Endothelial cell of umbilical vein (primary cell): Measurements from ENCODE around the gene HOXA10. TPM values are rescaled to one million over a fixed set of nuclear protein-coding genes. Genes with fewer than 3 reads are reported as not detected.

Source experiments
- BruUV-seq: library from RNA; stranded (reverse); fragments of 400-500 nt; replicated peaks from 2 replicates; lab custom pipeline; 2021; lab: Mats Ljungman, UMichigan
- CTCF ChIA-PET: fragments of 300-600, 350-600 bp; sonication (Branson Sonifier 250); formaldehyde crosslinking; loops from one replicate; lab custom pipeline; 2021; ENCODE audit warnings: antibody characterized with exemption, inconsistent platforms; lab: Charles Lee
- POLR2A ChIA-PET: fragments of 300-600, 350-600 bp; sonication (Branson Sonifier 250); formaldehyde crosslinking; loops from one replicate; lab custom pipeline; 2021; ENCODE audit warnings: antibody characterized with exemption, inconsistent platforms; lab: Charles Lee
- DNase-seq: peaks from one replicate; pipeline ENCODE4 v3.0.0-alpha.2; 2011; ENCODE audit warnings: low read depth, low spot score
- FAIRE-seq: peaks from 2 replicates; lab custom pipeline; 2011; peaks lifted over from hg19 to GRCh38; lab: Jason Lieb, UNC
- H2AFZ ChIP-seq: 2 replicates; pipeline ENCODE4 v1.6.0; 2012; ENCODE audit warnings: low read depth, low read length, control low read depth, inconsistent platforms
- H3K27ac ChIP-seq: 2 replicates; pipeline ENCODE4 v1.5.1; 2011; ENCODE audit warnings: low read depth, mild to moderate bottlenecking, control low read depth, low read length, moderate library complexity; ENCODE audit not compliant: insufficient read depth
- H3K27me3 ChIP-seq, 2 experiments: 2 replicates each; pipeline versions ENCODE4 v1.6.0 to v1.6.1; 2011; ENCODE audit warnings: low read length in 2 of 2, mixed read lengths in 1 of 2; ENCODE audit not compliant: control insufficient read depth in 2 of 2, insufficient read depth in 2 of 2
- H3K36me3 ChIP-seq, 2 experiments: 2 replicates in 1 of 2; 3 replicates in 1 of 2; pipeline ENCODE4 v1.5.1; 2011; ENCODE audit warnings: low read length in 2 of 2, mild to moderate bottlenecking in 1 of 2, moderate library complexity in 1 of 2; ENCODE audit not compliant: control insufficient read depth in 2 of 2, insufficient read depth in 2 of 2; ENCODE audit errors: extremely low read depth in 1 of 2
- H3K4me1 ChIP-seq: 3 replicates; pipeline ENCODE4 v1.5.1; 2011; ENCODE audit warnings: mild to moderate bottlenecking, low read length; ENCODE audit not compliant: control insufficient read depth, insufficient read depth; ENCODE audit errors: extremely low read depth
- H3K4me2 ChIP-seq: 2 replicates; pipeline ENCODE4 v1.6.1; 2011; ENCODE audit warnings: low read length, control low read depth, mixed read lengths; ENCODE audit not compliant: insufficient read depth
- H3K4me3 ChIP-seq, 3 experiments: fragments of 200-600 bp in 1 of 3; sonication (generic), shearing (Covaris generic) in 1 of 3; replicated peaks in 1 of 3; 2 replicates each; pipeline ENCODE4 v1.5.1; 2011 to 2016; ENCODE audit warnings: control low read depth in 3 of 3, low read length in 3 of 3, mild to moderate bottlenecking in 2 of 3, inconsistent platforms in 1 of 3, low read depth in 1 of 3, moderate library complexity in 1 of 3; ENCODE audit not compliant: insufficient read depth in 1 of 3
- H3K79me2 ChIP-seq: 2 replicates; pipeline ENCODE4 v1.6.0; 2012; ENCODE audit warnings: low read length, inconsistent platforms; ENCODE audit not compliant: control insufficient read depth, insufficient read depth
- H3K9ac ChIP-seq: replicated peaks from 2 replicates; pipeline ENCODE3; 2011; ENCODE audit warnings: low read length, control low read depth; ENCODE audit not compliant: insufficient read depth; ENCODE audit errors: extremely low read depth
- H3K9me1 ChIP-seq: replicated peaks from 3 replicates; pipeline ENCODE4 v1.6.0; 2011; ENCODE audit warnings: mild to moderate bottlenecking, low read length; ENCODE audit not compliant: control insufficient read depth, insufficient read depth; ENCODE audit errors: extremely low read depth
- H3K9me3 ChIP-seq: replicated peaks from 2 replicates; pipeline ENCODE4 v1.5.1; 2012; ENCODE audit warnings: low read length, inconsistent platforms; ENCODE audit not compliant: control insufficient read depth, insufficient read depth
- H4K20me1 ChIP-seq: replicated peaks from 2 replicates; pipeline ENCODE3; 2011; ENCODE audit warnings: mild to moderate bottlenecking, low read length; ENCODE audit not compliant: control insufficient read depth, insufficient read depth; ENCODE audit errors: extremely low read depth
- CTCF ChIP-seq, 2 donors: IDR thresholded peaks; 1 replicate in 1 of 2; 2 replicates in 1 of 2; pipeline ENCODE4 v1.5.1; 2011; ENCODE audit warnings: low read length in 2 of 2, mild to moderate bottlenecking in 2 of 2, moderate library complexity in 2 of 2, control low read depth in 1 of 2, inconsistent platforms in 1 of 2, low read depth in 1 of 2; ENCODE audit not compliant: insufficient read depth in 1 of 2; ENCODE audit errors: extremely low read depth in 1 of 2
- EZH2 ChIP-seq: IDR thresholded peaks from 2 replicates; pipeline ENCODE4 v1.6.1; 2012; ENCODE audit warnings: borderline replicate concordance, low read depth, mild to moderate bottlenecking, moderate library complexity, low read length, inconsistent platforms; ENCODE audit not compliant: severe bottlenecking
- FOS ChIP-seq: IDR thresholded peaks from 2 replicates; pipeline ENCODE4 v1.6.1; 2011; ENCODE audit warnings: mild to moderate bottlenecking, low read length, moderate library complexity, borderline replicate concordance; ENCODE audit not compliant: insufficient read depth
- GATA2 ChIP-seq: IDR thresholded peaks from 2 replicates; pipeline ENCODE4 v1.7.0; 2011; ENCODE audit warnings: low read depth, mild to moderate bottlenecking, moderate library complexity, mixed read lengths, low read length; ENCODE audit not compliant: insufficient read length, insufficient read depth
- JUN ChIP-seq: IDR thresholded peaks from 2 replicates; pipeline ENCODE4 v1.6.1; 2011; ENCODE audit warnings: borderline replicate concordance, low read depth; ENCODE audit not compliant: insufficient read length, insufficient read depth
- MAX ChIP-seq: IDR thresholded peaks from 2 replicates; pipeline ENCODE4 v1.6.1; 2011; ENCODE audit not compliant: insufficient read depth, insufficient read length
- MYC ChIP-seq: IDR thresholded peaks from one replicate; pipeline ENCODE4 v1.6.1; 2011; ENCODE audit warnings: mild to moderate bottlenecking, low read depth, low read length
- POLR2A ChIP-seq: IDR thresholded peaks from 2 replicates; pipeline ENCODE4 v1.6.1; 2012; ENCODE audit warnings: low read depth, mild to moderate bottlenecking, control low read depth, low read length
- POLR2AphosphoS5 ChIP-seq: IDR thresholded peaks from 2 replicates; pipeline ENCODE4 v1.6.1; 2012; ENCODE audit warnings: low read depth, mild to moderate bottlenecking, control low read depth, low read length, moderate library complexity; ENCODE audit not compliant: insufficient read depth
- dilution Hi-C: fragments of 300-500 bp; cut with MboI; formaldehyde crosslinking; loops from one replicate; pipeline ENCODE4 v1.15.0; 2019; ENCODE audit warnings: low sequenced_read_pairs; ENCODE audit not compliant: extremely low pct_ligation_motif_present
- intact Hi-C: fragments of 100-400 bp; cut with micrococcal nuclease; formaldehyde crosslinking; loops from one replicate; pipeline ENCODE4 v1.10.0; 2022
- polyA plus RNA-seq, 4 experiments: library from polyadenylated mRNA; depleted of rRNA in 3 of 4; stranded (reverse) in 3 of 4; unstranded in 1 of 4; fragments of >200 nt; gene quantifications; 2 replicates each; pipeline versions ENCODE4 v1.2.1 to v1.2.3, GENCODE V29; 2011 to 2012; ENCODE audit warnings: missing spikeins in 1 of 4
- total RNA-seq: library from RNA; stranded (reverse); gene quantifications from 2 replicates; pipeline ENCODE4 v1.2.3, GENCODE V29; 2021

HOXA10 gene
- total and polyA plus RNA-seq, 2 donors (not counting 3 experiments of a cell fraction or from before 2014, with no cell fraction given): 24.4 to 30.3 TPM

DNA sequence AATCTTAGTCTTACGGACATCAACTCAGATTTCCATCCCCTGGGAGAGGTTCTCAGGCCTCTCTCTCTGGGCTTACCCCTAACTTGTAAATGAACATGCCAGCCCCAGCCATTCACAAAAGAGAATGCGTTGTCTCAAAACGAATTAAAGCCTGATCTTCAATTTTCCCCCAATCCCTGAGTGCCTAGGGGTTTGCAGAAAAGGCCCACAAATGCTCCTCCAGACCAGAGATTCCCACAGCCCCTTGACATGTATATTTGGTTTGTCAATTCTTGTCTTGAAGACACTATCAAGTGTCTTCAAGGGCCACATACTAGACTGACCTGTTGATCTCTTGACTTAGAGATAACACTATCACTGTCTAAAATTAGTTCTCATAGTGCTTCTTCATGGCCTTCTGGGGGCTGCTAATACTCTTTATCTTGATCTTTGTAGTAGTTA, 37.7 kb upstream of the HOXA10 start:
- TF ChIP-seq FOS (no peak), JUN (no peak), MYC (no peak), GATA2 (no peak), MAX (no peak), EZH2 (no peak), POLR2A (no peak), POLR2AphosphoS5 (no peak), CTCF (IDR thresholded peaks at IDR 0.05; ENCODE audit: extremely low read depth in 1 of 2, insufficient read depth in 1 of 2, low read depth in 1 of 2, low read length in 2 of 2) (no peak)
- no peak overlapping the region for H3K9ac ChIP-seq
- H3K27me3 ChIP-seq: peaks cover 72 to 75% of the 10 kb centered on the region in 2 experiments
- no peak overlapping the region for H3K27ac ChIP-seq
- ChIA-PET POLR2A (no interaction called here), CTCF (interaction anchor here (0.7 to 2.7 kb wide), 15 partner anchors 9 to 885 kb away, joined by 3 to 30 read pairs (median 4); partner anchors contain the start of gene HOXA13)
- H3K9me3 ChIP-seq: no peaks in the 10 kb centered on the region
- dilution Hi-C loops: no loop called here
- H3K9me1 ChIP-seq: no peaks in the 10 kb centered on the region
- no peaks in the 10 kb centered on the region for H4K20me1 ChIP-seq
- H3K36me3 ChIP-seq: no peaks in the 10 kb centered on the region
- BruUV-seq: no TSS peak
- H2AFZ ChIP-seq: no peak overlapping the region
- intact Hi-C loops: loop anchor here (2.0 to 5.0 kb wide), 2 partner anchors 13 to 866 kb away; no protein-coding TSS in a partner anchor
- H3K79me2 ChIP-seq: no peaks in the 10 kb centered on the region
- H3K4me2 ChIP-seq: no peak overlapping the region
- FAIRE-seq (no peak), DNase-seq (no peak)
- H3K4me3 ChIP-seq: no peak overlapping the region
- H3K4me1 ChIP-seq: peaks cover 12% of the 10 kb centered on the region
